NCI-H524 (cell line): ENCODE measurements around the gene ALOX15B.

Experiments used
- DNase-seq, 2 experiments: peaks; one replicate each; lab custom pipeline; 2025; lab: John Stamatoyannopoulos, UW

Gene ALOX15B, protein sequence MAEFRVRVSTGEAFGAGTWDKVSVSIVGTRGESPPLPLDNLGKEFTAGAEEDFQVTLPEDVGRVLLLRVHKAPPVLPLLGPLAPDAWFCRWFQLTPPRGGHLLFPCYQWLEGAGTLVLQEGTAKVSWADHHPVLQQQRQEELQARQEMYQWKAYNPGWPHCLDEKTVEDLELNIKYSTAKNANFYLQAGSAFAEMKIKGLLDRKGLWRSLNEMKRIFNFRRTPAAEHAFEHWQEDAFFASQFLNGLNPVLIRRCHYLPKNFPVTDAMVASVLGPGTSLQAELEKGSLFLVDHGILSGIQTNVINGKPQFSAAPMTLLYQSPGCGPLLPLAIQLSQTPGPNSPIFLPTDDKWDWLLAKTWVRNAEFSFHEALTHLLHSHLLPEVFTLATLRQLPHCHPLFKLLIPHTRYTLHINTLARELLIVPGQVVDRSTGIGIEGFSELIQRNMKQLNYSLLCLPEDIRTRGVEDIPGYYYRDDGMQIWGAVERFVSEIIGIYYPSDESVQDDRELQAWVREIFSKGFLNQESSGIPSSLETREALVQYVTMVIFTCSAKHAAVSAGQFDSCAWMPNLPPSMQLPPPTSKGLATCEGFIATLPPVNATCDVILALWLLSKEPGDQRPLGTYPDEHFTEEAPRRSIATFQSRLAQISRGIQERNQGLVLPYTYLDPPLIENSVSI

GRCh38 chr17:8038954-8039610, at the start of gene ALOX15B:
TSS of gene ALOX15B (plus strand) at chr17:8039059. CDS start at chr17:8039156, 97 bp downstream.
- no peak for DNase-seq

DNA sequence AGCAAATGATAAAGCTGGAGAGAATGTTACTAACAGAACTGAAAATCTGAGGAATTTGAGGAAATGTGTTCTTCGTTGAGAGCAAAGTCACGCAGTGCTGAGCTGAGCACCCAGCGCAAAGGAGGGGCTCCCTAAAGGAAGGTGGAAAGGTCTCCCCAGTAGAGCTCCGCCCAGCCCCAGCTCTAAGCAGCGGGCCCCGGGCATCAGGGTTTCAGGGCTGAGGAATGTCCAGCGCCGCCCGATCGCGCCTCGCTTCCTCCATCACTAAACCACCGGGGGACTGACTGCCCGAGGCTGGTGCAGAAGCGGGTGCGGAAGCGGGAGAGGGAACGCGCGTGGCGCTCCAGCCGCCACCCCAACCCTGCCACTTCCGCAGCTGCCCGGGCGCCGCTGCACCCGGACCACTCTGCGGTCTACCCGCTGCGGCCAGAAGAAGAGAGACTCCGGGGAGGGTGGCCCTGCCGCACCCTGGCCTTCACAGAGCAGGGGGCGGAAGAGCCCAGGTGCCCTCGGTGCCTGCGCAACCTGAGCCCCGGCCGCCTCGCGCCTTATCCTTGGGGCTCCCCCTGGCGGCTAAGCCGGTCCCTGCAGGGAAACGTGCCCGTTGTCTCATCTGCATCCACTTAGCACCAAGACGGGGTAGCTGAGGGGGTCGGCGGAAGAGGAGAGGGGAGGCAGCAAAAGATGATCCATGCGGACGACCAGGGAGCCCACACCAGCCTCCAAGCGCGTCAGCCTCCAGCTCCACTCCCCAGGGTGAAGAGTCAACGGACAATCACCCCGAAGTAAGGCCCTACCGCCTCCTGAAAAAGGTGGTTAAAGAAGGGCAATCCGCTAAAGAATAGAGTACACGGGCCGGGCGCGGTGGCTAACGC, 48.8 kb upstream of the ALOX15B start:
- DNase-seq: peak in 1 of 2 experiments; percentile 43

- DNase-seq: no peak
Observed at GRCh38 chr17:7992516-7992915, 46.3 kb upstream of the ALOX15B start.

- DNase-seq: no peak
Observed at GRCh38 chr17:7992924-7993323, 45.9 kb upstream of the ALOX15B start.

GRCh38 chr17:7993972-7994589, 44.8 kb upstream of the ALOX15B start:
- peak in 1 of 2 experiments; percentile 5 for DNase-seq

GRCh38 chr17:7995724-7996123, 43.1 kb upstream of the ALOX15B start:
- no peak for DNase-seq

GRCh38 chr17:7997186-7997585, 41.7 kb upstream of the ALOX15B start:
- DNase-seq: peak in 1 of 2 experiments; percentile 46

- peak in 1 of 2 experiments; percentile 7 for DNase-seq
Observed at GRCh38 chr17:8001976-8002720, 36.7 kb upstream of the ALOX15B start, which contains the start of gene GUCY2D. TSS of gene GUCY2D (plus strand) at chr17:8002615. CDS start at chr17:8003048, 433 bp downstream.

DNA sequence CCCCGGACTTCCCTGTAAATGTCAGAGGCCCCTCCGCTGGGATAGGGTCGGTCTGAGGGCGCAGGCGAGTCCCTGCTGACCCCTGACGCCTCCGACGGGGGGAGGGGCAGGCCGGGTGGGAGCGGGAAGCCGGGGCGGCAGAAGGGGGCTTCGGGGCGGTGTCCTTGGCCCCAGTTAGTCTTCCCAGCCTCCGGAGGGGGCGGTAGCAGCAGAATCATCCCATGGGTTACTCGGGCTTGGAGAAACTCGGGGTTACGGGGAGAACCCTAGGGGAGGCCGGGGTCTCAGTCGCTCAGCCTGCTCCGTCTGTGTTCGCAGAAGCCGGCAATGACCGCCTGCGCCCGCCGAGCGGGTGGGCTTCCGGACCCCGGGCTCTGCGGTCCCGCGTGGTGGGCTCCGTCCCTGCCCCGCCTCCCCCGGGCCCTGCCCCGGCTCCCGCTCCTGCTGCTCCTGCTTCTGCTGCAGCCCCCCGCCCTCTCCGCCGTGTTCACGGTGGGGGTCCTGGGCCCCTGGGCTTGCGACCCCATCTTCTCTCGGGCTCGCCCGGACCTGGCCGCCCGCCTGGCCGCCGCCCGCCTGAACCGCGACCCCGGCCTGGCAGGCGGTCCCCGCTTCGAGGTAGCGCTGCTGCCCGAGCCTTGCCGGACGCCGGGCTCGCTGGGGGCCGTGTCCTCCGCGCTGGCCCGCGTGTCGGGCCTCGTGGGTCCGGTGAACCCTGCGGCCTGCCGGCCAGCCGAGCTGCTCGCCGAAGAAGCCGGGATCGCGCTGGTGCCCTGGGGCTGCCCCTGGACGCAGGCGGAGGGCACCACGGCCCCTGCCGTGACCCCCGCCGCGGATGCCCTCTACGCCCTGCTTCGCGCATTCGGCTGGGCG, 35.9 kb upstream of the ALOX15B start:
- no peak for DNase-seq

DNA sequence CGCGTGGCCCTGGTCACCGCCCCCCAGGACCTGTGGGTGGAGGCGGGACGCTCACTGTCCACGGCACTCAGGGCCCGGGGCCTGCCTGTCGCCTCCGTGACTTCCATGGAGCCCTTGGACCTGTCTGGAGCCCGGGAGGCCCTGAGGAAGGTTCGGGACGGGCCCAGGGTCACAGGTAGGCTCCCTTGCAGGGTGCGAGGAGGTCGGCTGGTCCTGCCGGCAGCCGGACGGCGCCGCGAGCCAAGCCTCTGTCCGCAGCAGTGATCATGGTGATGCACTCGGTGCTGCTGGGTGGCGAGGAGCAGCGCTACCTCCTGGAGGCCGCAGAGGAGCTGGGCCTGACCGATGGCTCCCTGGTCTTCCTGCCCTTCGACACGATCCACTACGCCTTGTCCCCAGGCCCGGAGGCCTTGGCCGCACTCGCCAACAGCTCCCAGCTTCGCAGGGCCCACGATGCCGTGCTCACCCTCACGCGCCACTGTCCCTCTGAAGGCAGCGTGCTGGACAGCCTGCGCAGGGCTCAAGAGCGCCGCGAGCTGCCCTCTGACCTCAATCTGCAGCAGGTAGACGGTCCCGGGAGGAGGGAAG, 35.2 kb upstream of the ALOX15B start:
- no peak for DNase-seq

DNA sequence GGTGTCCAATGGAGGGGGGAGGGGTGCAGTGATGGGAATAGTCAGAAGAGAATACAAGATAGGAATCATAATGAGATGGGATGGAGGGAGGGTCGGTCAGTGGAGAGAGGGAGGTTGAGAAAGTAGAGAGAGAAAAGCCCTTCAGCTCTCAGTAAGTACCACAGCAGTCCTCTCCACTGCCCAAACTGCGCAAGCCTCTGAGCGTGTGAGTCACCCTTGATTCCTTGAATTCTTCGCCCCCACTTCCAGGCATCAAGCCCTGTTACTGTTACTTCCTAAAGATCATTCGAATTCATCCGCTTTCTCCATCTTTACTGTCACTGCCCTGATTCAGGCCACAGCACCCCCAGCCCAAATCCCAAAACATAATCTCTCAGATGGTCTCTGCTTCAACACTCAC, 34.0 kb upstream of the ALOX15B start:
- DNase-seq: no peak

GRCh38 chr17:8005357-8005756, 33.5 kb upstream of the ALOX15B start:
- DNase-seq: no peak

- DNase-seq: peak in 1 of 2 experiments; percentile 38
Observed at GRCh38 chr17:8005967-8006730, 32.7 kb upstream of the ALOX15B start.

DNA sequence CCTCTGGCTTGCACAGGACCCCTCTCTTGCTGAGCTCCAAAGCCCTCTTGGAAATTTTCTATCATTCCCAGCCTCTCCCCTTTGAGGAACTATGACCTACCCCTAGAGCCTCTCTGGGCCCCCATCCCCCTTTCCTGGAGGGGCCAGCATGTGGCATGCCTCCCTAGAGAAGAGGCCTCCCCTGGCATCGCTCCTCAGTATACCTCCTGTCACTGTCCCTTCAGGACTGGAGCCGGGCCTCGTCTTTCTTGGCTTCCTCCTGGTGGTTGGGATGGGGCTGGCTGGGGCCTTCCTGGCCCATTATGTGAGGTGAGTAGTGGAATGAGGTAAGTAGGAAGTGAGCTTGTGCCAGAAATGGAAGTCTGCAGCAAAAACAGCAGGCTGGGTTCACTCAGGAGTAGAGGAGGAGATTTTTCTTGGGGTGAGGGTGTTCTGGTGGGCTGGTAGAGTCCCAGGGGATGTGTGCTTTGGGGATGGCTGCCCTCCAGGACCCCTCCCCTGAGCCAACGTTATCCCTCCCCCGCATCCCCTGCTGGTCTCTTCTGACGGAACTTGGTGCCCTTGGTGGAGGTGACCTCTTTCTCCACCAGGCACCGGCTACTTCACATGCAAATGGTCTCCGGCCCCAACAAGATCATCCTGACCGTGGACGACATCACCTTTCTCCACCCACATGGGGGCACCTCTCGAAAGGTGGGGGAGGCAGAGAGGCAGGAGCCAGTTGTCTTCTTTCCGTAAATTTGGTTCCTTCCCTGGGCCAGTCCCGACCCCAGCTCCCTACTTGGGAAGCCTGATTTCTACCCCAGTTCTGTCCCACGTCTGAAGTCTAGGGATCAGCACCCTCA, 31.8 kb upstream of the ALOX15B start:
- DNase-seq: no peak

DNA sequence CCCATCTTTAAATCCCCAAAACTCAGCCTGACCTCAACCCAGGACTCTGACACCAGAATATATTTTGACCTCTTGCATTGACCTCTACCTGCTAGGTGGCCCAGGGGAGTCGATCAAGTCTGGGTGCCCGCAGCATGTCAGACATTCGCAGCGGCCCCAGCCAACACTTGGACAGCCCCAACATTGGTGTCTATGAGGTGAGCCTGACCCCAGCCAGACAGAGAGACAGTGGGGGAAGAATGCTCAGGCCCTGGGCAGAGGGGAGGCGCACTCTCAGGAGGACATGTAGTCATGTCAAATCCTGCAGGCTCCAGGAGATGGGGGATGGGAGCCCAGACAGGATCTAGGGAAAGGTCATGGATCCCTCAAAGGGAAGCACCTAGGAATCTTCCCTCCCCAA, 31.0 kb upstream of the ALOX15B start:
- DNase-seq: no peak

DNA sequence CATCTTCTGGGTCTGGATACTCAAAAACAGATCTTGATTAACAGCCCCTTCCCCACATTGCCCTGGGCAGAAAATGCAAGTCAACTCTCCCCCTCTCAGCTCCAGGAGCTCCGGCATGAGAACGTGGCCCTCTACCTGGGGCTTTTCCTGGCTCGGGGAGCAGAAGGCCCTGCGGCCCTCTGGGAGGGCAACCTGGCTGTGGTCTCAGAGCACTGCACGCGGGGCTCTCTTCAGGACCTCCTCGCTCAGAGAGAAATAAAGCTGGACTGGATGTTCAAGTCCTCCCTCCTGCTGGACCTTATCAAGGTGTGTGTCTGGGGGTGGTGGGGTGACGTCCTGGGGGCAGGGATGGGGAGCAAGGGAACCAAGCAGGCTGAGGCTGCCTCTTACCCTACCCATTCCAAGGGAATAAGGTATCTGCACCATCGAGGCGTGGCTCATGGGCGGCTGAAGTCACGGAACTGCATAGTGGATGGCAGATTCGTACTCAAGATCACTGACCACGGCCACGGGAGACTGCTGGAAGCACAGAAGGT, 26.7 kb upstream of the ALOX15B start:
- no peak for DNase-seq

- DNase-seq: no peak
Observed at GRCh38 chr17:8012996-8013640, 25.7 kb upstream of the ALOX15B start.
